Activated naive CD4-positive, alpha-beta T cell treated with anti-CD3 and anti-CD28 coated beads, Interleukin-2, amount 50 U/mL, for 72 hours (primary cell): ENCODE results near the gene CNKSR2. TPM values are rescaled to one million over a fixed set of nuclear protein-coding genes. Genes with fewer than 3 reads are reported as not detected.
"Not testable (repeated sequence)": the region's sequence is repeated elsewhere in the genome, so short reads cannot be mapped to it uniquely, and the experiment has no call there.

Source experiments
- ATAC-seq, 2 donors: fragments of 150-1000 bp; cut with Tn5 transposase; 2 replicates each; pipeline ENCODE4 v1.10.0; 2021; ENCODE audit warnings: mild to moderate bottlenecking in 2 of 2, moderate library complexity in 2 of 2
- DNase-seq, 2 donors: peaks; one replicate each; pipeline ENCODE4 v3.0.0; 2021 to 2022; ENCODE audit warnings: low spot score in 2 of 2
- H3K27ac Mint-ChIP-seq, 2 donors: one replicate each; pipeline ENCODE4 v1.8.0; 2022; ENCODE audit warnings: mild to moderate bottlenecking in 2 of 2, mixed read lengths in 2 of 2
- H3K36me3 Mint-ChIP-seq, 2 donors: one replicate each; pipeline ENCODE4 v1.8.0; 2022; ENCODE audit warnings: mixed read lengths in 2 of 2
- H3K9me3 Mint-ChIP-seq, 2 donors: one replicate each; pipeline ENCODE4 v1.8.0; 2022; ENCODE audit warnings: mixed read lengths in 2 of 2
- total RNA-seq, 2 donors: library from RNA; stranded (reverse); gene quantifications; one replicate each; pipeline ENCODE4 v1.2.3, GENCODE V29; 2022

CNKSR2 gene
- total RNA-seq, 2 donors from 2014 or later = 7.7 to 8.0 TPM

DNA sequence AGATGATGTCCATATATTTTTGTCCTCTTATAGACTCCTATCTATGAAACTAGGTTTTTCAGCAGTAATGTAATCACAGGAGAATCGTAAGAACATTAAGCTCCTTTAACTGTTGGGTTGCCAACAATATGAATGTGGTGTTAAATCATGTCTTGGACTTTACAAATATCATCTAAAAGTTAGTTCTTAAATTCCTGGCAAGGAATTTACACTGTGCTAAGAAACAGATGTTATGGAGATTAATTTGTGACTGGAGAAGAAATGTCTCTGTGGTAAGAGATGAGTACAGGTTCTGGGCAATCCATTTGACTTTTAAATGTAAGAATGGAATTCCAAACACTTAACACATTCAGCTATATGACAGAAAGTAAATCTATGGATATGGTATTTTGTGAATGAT, 34.6 kb downstream of the CNKSR2 start:
- no peak for ATAC-seq
- peaks cover 3 to 8% of the 10 kb centered on the region in 2 donors for H3K9me3 Mint-ChIP-seq
- peaks cover 0 to 4% of the 10 kb centered on the region in 2 donors for H3K36me3 Mint-ChIP-seq
- DNase-seq = no peak
- no peak overlapping the region for H3K27ac Mint-ChIP-seq

DNA sequence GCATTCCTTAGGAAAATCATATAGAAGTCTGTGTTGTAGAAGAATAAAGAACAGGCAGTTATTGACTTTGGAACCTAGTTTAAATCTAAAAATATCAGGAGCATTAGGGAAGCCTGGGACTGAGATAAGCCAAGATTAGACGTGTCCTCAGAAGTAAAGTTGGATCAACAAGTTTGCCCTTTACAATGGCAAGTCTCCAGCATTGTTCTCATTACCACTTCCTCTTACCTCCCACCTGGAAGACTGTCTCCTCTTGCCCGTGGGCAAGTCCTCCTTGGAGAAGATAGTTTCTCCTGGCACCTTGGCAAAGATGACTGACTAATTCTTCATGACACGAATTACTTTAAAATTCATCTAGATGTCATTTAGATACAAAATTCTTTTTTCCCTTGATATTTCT, 37.8 kb downstream of the CNKSR2 start:
- no peak for ATAC-seq
- Mint-ChIP-seq H3K9me3 (peaks cover 13 to 15% of the 10 kb centered on the region in 2 donors), H3K27ac (no peak overlapping the region), H3K36me3 (peaks cover 10 to 22% of the 10 kb centered on the region in 2 donors)
- no peak for DNase-seq

DNA sequence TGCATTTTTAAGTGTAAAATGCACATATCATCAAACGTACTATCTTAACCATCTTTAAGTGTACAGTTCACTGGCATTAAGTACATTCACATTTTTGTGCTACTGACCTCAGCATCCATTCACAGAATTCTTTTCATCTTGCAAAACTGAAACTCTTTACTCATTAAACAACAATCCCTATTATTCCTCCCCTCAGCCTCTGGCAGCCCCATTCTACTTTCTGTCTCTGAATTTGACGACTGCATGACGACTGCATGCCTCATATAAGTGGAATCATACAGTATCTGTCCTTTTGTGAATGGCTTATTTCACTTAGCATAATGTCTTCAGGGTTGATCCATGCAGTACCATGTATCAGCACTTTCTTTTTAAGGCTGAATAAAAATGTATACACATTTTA, 38.7 kb downstream of the CNKSR2 start:
- Mint-ChIP-seq H3K36me3 (peaks cover 19 to 28% of the 10 kb centered on the region in 2 donors), H3K9me3 (peaks cover 18 to 19% of the 10 kb centered on the region in 2 donors), H3K27ac (no peak overlapping the region)
- no peak for ATAC-seq
- DNase-seq = no peak

DNA sequence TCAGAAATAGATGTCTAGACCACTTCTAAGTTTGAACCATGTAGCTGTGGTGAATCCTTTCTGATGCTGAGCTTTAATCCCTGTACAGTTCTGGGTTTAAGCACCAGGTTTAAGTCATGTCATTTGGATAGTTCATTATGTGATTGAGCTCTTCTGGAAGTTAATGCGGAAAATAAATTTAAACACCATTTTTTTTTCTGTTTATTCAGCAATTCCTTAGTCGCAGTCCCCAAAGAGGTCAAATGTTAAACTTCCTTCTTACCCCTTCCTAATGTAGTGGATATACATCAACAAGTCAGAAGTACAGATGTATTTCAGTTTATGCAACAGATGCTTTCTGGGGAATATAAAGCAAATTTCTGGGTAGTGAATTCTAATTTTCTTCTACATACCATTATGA, 52.9 kb downstream of the CNKSR2 start:
- Mint-ChIP-seq H3K36me3 (no peaks in the 10 kb centered on the region), H3K9me3 (no peaks in the 10 kb centered on the region), H3K27ac (no peak overlapping the region)
- ATAC-seq (no peak), DNase-seq (no peak)

DNA sequence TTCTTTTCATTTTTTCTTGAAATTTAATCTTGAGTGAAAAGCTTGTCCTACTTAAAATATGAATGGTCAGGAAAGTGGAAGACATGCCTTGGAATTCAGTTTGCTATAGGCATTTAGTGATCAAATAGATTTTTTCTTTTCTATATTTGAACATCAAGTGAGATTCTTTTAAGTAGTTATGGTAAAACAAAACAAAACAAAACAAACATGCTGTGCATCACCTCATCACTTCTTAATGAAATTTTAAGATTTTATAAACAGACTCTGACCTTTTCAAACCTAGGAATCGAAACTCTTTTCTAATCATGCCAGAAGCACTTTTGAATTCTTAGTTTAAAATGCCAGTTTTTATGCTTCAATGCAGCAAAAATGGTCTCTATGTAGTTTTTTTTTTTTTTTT, 62.8 kb downstream of the CNKSR2 start:
- ATAC-seq = no peak
- DNase-seq = no peak
- no peaks in the 10 kb centered on the region for H3K36me3 Mint-ChIP-seq
- H3K9me3 Mint-ChIP-seq = no peaks in the 10 kb centered on the region
- H3K27ac Mint-ChIP-seq = no peak overlapping the region

DNA sequence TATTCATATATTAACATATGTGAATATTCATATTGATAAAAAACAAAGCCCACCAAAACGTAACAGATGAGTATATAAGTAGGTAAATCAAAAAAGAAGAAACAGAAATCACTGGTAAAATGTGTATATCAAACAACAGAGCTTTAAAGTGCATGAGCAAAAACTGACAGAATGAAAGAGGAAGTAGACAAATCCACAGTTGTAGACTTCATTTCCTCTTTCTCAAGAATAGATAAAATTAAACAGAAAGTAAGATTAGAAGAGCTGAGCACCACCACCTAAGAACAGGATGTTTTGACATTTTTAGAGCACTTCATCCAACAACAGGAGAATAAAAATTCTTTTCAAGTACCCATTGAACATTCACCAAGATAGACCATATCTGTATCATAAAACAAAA, 64.6 kb downstream of the CNKSR2 start:
- peak overlapping the region; percentile 86 to 88 for H3K27ac Mint-ChIP-seq
- no peaks in the 10 kb centered on the region for H3K9me3 Mint-ChIP-seq
- DNase-seq (no peak), ATAC-seq (peak; percentile 48 to 61)
- no peaks in the 10 kb centered on the region for H3K36me3 Mint-ChIP-seq

DNA sequence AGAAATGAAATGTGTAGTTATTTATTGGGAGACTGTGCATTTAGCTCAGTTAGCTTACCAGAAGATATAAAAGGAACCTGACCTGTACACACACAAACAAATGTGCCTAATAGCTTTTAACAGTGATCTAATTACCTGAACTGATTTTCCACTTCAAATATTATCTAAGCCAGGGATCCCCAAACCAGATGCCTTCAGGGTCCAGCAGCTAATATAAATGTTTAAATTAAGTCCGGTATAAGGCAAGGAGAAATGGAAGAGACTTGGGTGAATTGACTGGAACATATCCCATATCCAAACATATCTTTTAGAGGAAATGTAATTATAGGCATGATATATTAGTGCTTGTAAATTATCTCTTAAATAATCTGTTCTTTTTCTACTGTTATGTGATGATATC, 66.7 kb downstream of the CNKSR2 start:
- no peak for DNase-seq
- no peak for ATAC-seq
- Mint-ChIP-seq H3K36me3 (no peaks in the 10 kb centered on the region), H3K9me3 (no peaks in the 10 kb centered on the region), H3K27ac (no peak overlapping the region)

DNA sequence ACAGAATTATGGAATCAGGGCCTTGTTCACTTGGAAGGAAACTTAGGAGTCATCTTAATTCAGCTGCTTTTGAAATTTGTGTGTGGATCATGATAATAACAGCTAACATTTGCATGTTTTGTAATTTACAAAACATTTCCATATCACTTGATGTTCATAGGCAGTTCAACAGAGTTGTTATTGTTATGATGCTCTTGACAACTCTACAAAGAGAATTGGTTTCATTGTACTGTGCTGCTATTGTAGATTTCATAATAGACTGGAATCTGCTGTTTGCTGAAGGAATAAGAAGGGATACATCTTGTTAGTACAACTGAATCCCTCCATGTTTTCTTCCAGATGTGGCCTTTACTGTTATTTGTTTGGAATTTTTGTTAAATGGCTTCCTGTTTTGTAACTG, 83.5 kb downstream of the CNKSR2 start:
- no peak for DNase-seq
- H3K27ac Mint-ChIP-seq = no peak overlapping the region
- ATAC-seq = no peak
- no peaks in the 10 kb centered on the region for H3K36me3 Mint-ChIP-seq
- no peaks in the 10 kb centered on the region for H3K9me3 Mint-ChIP-seq

DNA sequence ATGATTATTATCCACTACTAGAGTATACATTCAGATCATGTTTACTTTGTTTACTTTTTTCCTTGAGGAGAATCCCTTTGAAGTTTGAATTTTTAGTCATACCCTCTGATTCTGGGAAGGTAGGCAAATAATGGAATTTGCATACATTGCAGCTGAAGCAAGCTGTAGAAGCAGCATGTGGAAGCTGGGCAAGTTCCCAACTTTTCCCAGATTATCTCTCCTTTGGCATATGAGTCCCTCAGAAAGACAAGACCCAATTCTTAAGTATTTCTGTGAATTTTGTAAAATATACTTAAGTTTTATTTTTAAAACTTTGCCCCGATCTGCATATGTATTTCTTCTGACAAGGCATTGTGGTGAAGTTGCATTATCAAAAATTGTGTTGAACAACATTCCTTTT, 94.9 kb downstream of the CNKSR2 start:
- DNase-seq (no peak), ATAC-seq (no peak)
- H3K36me3 Mint-ChIP-seq = no peaks in the 10 kb centered on the region
- no peaks in the 10 kb centered on the region for H3K9me3 Mint-ChIP-seq
- H3K27ac Mint-ChIP-seq = no peak overlapping the region

DNA sequence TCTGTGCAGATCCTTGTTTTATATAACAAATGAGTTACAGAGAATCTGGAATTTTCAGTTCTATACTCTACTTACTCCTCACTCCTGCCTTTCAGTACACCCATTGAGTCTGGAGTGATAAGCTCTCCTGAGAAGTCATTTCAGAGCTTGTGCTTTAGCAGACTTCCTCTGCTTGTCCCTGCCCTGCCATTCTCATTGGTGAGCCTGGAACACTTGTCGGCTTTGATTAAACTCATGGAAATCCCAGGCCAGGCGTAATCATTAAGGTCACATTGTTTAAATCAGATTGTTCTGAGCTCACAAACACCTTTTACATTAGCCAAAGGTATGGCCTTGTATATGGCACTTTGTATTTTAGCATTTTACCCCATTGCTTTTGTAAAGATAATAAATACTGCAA, 102.7 kb downstream of the CNKSR2 start:
- no peaks in the 10 kb centered on the region for H3K9me3 Mint-ChIP-seq
- no peak for ATAC-seq
- no peak overlapping the region for H3K27ac Mint-ChIP-seq
- DNase-seq = no peak
- no peaks in the 10 kb centered on the region for H3K36me3 Mint-ChIP-seq

DNA sequence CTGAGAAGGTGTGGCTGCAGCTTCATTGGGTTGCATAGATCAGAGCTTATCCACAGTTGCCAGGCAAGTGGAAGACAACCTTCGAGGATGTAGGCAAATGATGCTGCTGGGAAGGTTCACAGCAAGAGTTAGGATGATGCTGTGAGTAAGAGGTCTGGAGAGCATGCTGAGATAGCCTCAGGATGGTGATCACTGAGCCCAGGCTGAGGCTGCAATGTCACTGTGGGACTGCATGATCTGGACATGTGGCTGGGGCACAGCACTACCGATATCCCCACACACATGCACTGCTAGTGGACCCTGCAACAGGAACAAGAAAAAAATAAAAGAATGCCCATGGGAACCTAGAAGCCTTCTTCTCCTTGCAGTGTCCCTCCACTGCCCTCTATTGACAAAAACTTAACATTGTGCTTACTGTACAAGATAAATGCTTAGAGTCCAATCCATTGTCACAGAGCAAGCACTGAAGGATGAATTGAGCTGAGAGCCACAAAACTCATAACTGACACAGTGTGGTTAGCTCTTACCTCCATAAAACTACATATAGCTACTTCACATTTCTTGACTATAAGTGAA, 105.6 kb downstream of the CNKSR2 start:
- Mint-ChIP-seq H3K36me3 (no peaks in the 10 kb centered on the region), H3K9me3 (no peaks in the 10 kb centered on the region), H3K27ac (no peak overlapping the region)
- ATAC-seq = peak; percentile 44 to 57
- DNase-seq = peak in 1 of 2 donors; percentile 1

DNA sequence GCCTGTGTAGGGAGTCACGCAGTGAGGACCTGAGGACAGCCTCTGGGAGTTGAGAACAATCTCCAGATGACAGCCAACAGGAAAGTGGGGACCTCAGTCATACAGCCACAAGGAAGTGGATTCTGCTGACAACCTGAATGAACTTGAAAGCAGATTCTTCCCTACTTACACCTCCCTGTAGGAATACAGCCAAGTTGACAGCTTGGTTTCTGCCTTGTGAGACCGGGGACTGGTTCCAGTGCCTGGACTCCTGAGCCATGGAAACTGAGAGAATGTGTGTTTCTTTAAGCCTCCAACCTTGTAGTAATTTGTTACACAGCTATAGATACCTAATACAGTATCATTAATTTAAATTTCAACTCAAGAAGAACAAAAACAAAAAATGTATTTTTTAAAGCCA, 107.5 kb downstream of the CNKSR2 start:
- no peak for DNase-seq
- H3K36me3 Mint-ChIP-seq = no peaks in the 10 kb centered on the region
- H3K9me3 Mint-ChIP-seq = no peaks in the 10 kb centered on the region
- no peak for ATAC-seq
- no peak overlapping the region for H3K27ac Mint-ChIP-seq

DNA sequence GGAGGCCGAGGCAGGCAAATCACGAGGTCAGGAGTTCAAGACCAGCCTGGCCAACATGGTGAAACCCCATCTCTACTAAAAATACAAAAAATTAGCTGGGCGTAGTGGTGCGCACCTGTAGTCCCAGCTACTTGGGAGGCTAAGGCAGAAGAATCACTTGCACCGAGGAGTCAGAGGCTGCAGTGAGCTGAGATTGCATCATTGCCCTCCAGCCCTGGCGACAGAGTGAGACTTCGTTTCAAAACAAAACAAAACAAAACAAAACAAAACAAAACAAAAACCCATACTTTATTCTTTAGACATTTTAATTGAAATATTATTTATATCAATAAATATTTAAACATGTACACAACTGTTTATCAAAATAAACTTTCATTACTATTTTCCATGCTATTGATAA, 109.8 kb downstream of the CNKSR2 start:
- not testable (repeated sequence) for ATAC-seq, H3K36me3 Mint-ChIP-seq, DNase-seq, H3K27ac Mint-ChIP-seq, H3K9me3 Mint-ChIP-seq

DNA sequence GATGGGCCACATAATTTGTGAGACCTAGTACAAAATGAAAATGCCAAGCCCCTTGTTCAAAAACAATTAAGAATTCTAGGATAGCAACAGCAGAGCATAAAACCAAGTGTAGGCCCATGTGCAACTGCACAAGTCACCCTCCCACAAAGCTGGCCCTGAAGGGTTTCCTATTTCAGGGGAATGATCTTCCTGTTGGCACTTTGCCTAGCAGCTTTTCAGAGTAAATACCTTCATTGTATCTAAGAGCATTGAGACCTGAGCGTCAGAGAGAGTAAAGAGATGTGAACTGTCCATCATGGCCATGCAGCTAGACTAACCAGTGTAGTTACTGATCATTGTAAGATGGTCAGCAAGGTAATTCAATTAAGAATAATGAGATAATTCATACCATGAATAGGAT, 113.6 kb downstream of the CNKSR2 start:
- ATAC-seq (no peak), DNase-seq (no peak)
- H3K9me3 Mint-ChIP-seq = no peaks in the 10 kb centered on the region
- no peak overlapping the region for H3K27ac Mint-ChIP-seq
- no peaks in the 10 kb centered on the region for H3K36me3 Mint-ChIP-seq

DNA sequence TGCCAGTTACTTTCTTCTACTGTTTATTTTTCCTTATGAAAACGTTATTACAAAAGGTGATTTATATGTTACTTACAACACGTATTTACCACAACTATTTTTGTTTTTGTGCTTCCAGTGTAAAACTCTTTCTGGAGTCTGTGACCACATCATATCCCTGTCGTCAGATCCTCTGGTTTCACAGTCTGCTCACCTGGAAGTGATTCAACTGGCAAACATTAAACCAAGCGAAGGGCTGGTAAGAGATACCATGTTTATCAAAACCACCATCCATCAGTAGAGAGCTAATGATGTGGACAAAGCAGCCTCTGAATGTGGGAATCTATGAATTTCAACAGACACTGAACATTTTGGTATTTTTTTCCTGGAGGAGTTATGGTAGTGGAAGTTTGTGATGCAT, 116.1 kb downstream of the CNKSR2 start:
- H3K36me3 Mint-ChIP-seq = no peaks in the 10 kb centered on the region
- no peak overlapping the region for H3K27ac Mint-ChIP-seq
- ATAC-seq = no peak
- no peaks in the 10 kb centered on the region for H3K9me3 Mint-ChIP-seq
- DNase-seq = no peak

DNA sequence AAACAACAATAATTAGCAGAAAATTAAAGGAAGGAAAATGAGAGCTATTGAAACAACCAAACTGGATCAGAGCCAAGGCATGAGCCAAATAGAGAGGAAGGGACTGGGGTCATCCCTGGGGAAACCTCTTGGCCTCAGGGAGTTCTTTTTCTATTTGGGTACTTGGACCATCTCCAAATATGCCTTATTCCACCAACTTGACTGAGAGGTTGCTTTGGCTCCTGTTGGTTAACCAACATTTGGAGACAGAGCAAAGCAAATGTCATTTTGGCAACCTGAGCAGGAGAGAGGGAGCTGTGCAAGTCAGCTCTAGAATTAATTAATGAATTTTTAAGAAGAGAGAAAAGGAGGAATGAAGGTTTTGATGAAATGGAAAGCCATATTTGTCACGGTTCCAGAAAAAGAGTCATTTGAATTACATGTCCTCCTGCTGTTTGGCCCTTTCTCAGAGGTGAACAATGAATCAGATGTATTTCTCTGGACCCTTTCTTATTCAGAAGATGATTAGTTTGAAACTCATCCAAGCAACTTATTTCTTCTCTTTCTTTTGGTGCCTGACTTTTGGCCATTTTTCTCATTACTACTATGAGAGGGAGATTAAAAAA, 119.1 kb downstream of the CNKSR2 start:
- Mint-ChIP-seq H3K9me3 (no peaks in the 10 kb centered on the region), H3K27ac (peak overlapping the region in 1 of 2 donors; percentile 81), H3K36me3 (no peaks in the 10 kb centered on the region)
- ATAC-seq (no peak), DNase-seq (no peak)

DNA sequence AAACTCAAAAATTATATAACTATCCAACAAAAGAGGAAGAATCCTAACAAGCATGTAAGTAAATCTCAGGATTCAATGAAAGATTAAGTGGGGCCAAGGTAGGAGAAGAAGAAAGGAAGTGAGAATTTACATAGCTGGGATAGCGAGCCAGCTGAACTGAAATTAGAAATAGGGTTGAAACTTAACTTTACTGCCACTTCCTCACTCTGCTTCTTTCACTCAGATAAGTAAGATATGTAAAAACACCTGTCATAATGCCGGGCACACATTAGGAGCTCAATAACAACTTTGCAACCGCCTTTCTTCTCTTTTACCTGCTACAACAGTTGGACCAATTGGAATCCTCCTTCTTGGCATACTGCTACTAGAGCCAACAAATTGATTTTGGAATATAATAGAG, 129.4 kb downstream of the CNKSR2 start:
- DNase-seq (no peak), ATAC-seq (no peak)
- no peak overlapping the region for H3K27ac Mint-ChIP-seq
- no peaks in the 10 kb centered on the region for H3K9me3 Mint-ChIP-seq
- H3K36me3 Mint-ChIP-seq = no peaks in the 10 kb centered on the region

DNA sequence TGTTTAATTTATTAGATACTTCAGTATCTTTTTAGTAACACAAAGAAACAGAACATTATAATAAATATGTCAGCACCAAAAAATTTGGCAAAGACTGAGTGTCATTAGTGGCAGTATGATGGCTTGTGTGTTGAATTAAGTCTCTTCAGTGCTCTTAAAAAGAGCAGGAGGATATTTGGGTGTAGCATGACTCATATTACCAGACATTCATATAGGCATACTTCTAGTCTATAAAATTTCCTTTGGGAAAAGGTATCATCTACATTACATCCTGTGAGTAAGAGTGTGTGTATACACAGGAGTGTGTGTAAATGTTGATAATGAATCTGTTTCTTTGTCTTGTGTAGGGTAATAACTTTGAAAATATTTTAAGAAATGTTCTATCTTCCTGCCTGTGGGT, 135.7 kb downstream of the CNKSR2 start:
- H3K27ac Mint-ChIP-seq = no peak overlapping the region
- DNase-seq (no peak), ATAC-seq (no peak)
- no peaks in the 10 kb centered on the region for H3K9me3 Mint-ChIP-seq
- H3K36me3 Mint-ChIP-seq = no peaks in the 10 kb centered on the region
